Measurements from ENCODE around the gene NFIA. TPM values are rescaled to one million over a fixed set of nuclear protein-coding genes. Genes with fewer than 3 reads are reported as not detected.

NFIA gene
- total RNA-seq, 2 donors from 2014 or later = 61.4 to 86.3 TPM

GRCh38 chr1:61432616-61433388, 350.4 kb downstream of the NFIA start:
- 77% methylated on average over 7 of the region's 7 CpGs for WGBS
- intact Hi-C loops (cut with DNase I) = no loop called here

DNA sequence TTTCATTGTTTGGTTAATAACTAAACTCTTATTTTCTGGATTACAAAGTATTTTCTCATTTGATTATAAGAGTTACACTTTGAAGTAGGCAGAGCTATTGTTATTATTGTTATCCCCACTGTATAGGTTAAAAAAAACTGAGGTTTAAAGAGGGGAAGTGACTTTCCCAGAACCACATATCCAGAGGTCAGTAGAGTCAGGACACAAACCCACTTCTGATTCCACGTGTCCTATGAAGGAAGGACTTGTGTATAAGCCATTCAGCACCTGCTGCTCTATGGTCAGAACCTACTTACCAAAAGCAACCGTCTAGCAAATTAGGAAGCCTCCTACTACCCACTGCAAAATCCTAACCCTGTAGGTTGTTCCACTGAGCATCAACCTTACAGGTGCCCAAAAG, 351.3 kb downstream of the NFIA start:
- Histone ChIP-seq H3K4me3 (no peak overlapping the region), H3K4me1 (replicated peaks) (no peaks in the 10 kb centered on the region), H3K27ac (no peak overlapping the region), H3K36me3 (no peaks in the 10 kb centered on the region), H3K9me3 (no peaks in the 10 kb centered on the region), H3K27me3 (replicated peaks; ENCODE audit: insufficient read depth) (no peaks in the 10 kb centered on the region)
- 91% methylated on average over 2 of the region's 2 CpGs for whole genome bisulfite sequencing
- TF ChIP-seq POLR2AphosphoS5 (IDR thresholded peaks at IDR 0.05) (no peak), POLR2A (IDR thresholded peaks at IDR 0.05) (no peak), CTCF (IDR thresholded peaks at IDR 0.05) (no peak)
- no peak for DNase-seq (ENCODE audit: low spot score)
- intact Hi-C loops (cut with DNase I) = no loop called here

More at GRCh38 chr1:61432616-61433388, 350.4 kb downstream of the NFIA start:
- no peaks in the 10 kb centered on the region for H3K9me3 ChIP-seq
- H3K4me3 ChIP-seq = no peak overlapping the region
- no peak for DNase-seq (ENCODE audit: low spot score)
- H3K27me3 ChIP-seq (replicated peaks; ENCODE audit: insufficient read depth) = no peaks in the 10 kb centered on the region
- H3K36me3 ChIP-seq = no peaks in the 10 kb centered on the region
- no peak overlapping the region for H3K27ac ChIP-seq
- no peaks in the 10 kb centered on the region for H3K4me1 ChIP-seq (replicated peaks)
- no peak for TF ChIP-seq CTCF (IDR thresholded peaks at IDR 0.05)
- no peak for TF ChIP-seq POLR2AphosphoS5 (IDR thresholded peaks at IDR 0.05)
- no peak for TF ChIP-seq POLR2A (IDR thresholded peaks at IDR 0.05)

GRCh38 chr1:61434276-61434675, 351.9 kb downstream of the NFIA start:
- 62% methylated on average over 5 of the region's 5 CpGs for WGBS
- no peak for DNase-seq (ENCODE audit: low spot score)
- Histone ChIP-seq H3K4me3 (no peak overlapping the region), H3K4me1 (replicated peaks) (no peaks in the 10 kb centered on the region), H3K36me3 (no peaks in the 10 kb centered on the region), H3K27me3 (replicated peaks; ENCODE audit: insufficient read depth) (no peaks in the 10 kb centered on the region), H3K9me3 (no peaks in the 10 kb centered on the region), H3K27ac (no peak overlapping the region)
- intact Hi-C loops (cut with DNase I) = no loop called here
- TF ChIP-seq CTCF (IDR thresholded peaks at IDR 0.05) = no peak

GRCh38 chr1:61435226-61435625, 352.9 kb downstream of the NFIA start:
- no peak for DNase-seq (ENCODE audit: low spot score)
- H3K4me1 ChIP-seq (replicated peaks) = no peaks in the 10 kb centered on the region
- TF ChIP-seq POLR2A (IDR thresholded peaks at IDR 0.05) (no peak), POLR2AphosphoS5 (IDR thresholded peaks at IDR 0.05) (no peak)
- no peaks in the 10 kb centered on the region for H3K36me3 ChIP-seq
- H3K27ac ChIP-seq = no peak overlapping the region
- intact Hi-C loops (cut with DNase I) = no loop called here
- H3K27me3 ChIP-seq (replicated peaks; ENCODE audit: insufficient read depth) = no peaks in the 10 kb centered on the region
- H3K4me3 ChIP-seq = no peak overlapping the region
- 73% methylated on average over 5 of the region's 5 CpGs for WGBS
- no peaks in the 10 kb centered on the region for H3K9me3 ChIP-seq

DNA sequence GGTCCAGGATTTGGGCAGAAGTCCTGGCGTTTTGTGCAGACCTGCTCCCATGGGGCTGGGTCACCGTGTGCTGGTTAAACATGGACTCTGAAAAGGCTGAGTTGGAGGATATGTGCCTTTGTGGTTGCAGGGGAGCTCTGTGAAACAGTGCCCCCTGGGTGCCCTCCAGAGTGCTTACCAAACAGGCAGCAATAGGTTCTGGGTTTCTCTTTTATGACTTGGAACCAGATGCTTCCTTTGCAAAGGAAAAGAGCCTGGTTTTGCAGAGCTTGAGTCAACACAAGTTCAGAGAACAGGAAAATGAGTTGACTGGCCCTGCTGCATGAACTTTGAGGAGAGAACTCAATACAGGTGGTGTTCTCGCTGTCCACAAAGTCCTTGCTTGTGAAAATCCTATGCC, 353.7 kb downstream of the NFIA start:
- intact Hi-C loops (cut with DNase I) = no loop called here
- Histone ChIP-seq H3K9me3 (no peaks in the 10 kb centered on the region), H3K27me3 (replicated peaks; ENCODE audit: insufficient read depth) (no peaks in the 10 kb centered on the region), H3K27ac (no peak overlapping the region), H3K4me1 (replicated peaks) (no peaks in the 10 kb centered on the region), H3K36me3 (no peaks in the 10 kb centered on the region), H3K4me3 (no peak overlapping the region)
- 84% methylated on average over 3 of the region's 3 CpGs for WGBS
- no peak for DNase-seq (ENCODE audit: low spot score)
- TF ChIP-seq CTCF (IDR thresholded peaks at IDR 0.05) = no peak
- TF ChIP-seq POLR2AphosphoS5 (IDR thresholded peaks at IDR 0.05) = no peak
- TF ChIP-seq POLR2A (IDR thresholded peaks at IDR 0.05) = no peak

Measured in prostate gland (tissue), 2 donors.